Esophagus muscularis mucosa (tissue), 4 donors: ENCODE data around the gene ITGA7.

Experiments
- EP300 ChIP-seq: sonication (generic); formaldehyde crosslinking; IDR thresholded peaks from one replicate; pipeline ENCODE4 v1.6.1; 2017; ENCODE audit warnings: antibody characterized with exemption
- POLR2A ChIP-seq: fragments of 450-650 bp; IDR thresholded peaks from one replicate; pipeline ENCODE4 v1.6.1; 2017; ENCODE audit warnings: antibody characterized with exemption, moderate library complexity, mild to moderate bottlenecking, low read depth
- POLR2AphosphoS5 ChIP-seq, 2 donors: sonication (generic); formaldehyde crosslinking; IDR thresholded peaks; one replicate each; pipeline ENCODE4 v1.6.1; 2017; ENCODE audit warnings: antibody characterized with exemption in 2 of 2
- TF ChIP-seq, protein P1 (sequence below), 3 experiments: fragments of 200-600 bp in 2 of 3; fragments of 450-650 bp in 1 of 3; sonication (generic) in 2 of 3; IDR thresholded peaks; one replicate each; pipeline ENCODE4 v1.5.1; 2017 to 2019; ENCODE audit warnings: antibody characterized with exemption in 3 of 3, mild to moderate bottlenecking in 2 of 3, moderate library complexity in 1 of 3

DNA sequence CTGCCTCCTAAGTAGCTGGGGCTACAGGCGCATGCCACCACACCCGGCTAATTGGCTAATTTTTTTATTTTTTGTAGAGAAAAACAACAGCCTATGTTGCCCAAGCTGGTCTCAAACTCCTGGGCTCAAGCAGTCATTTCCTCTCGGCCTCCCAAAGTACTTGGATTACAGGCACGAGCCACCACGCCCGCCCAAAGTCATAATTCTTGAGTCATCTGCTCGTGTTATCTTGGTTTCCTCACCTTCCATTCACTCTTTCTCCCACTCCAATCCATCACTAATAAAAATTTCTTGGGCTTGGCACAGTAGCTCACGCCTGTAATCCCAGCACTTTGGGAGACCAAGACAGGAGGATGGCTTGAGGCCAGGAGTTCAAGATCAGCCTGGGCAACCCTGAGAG lies 32.0 kb downstream of the ITGA7 start:
- TF ChIP-seq, protein P1, sequence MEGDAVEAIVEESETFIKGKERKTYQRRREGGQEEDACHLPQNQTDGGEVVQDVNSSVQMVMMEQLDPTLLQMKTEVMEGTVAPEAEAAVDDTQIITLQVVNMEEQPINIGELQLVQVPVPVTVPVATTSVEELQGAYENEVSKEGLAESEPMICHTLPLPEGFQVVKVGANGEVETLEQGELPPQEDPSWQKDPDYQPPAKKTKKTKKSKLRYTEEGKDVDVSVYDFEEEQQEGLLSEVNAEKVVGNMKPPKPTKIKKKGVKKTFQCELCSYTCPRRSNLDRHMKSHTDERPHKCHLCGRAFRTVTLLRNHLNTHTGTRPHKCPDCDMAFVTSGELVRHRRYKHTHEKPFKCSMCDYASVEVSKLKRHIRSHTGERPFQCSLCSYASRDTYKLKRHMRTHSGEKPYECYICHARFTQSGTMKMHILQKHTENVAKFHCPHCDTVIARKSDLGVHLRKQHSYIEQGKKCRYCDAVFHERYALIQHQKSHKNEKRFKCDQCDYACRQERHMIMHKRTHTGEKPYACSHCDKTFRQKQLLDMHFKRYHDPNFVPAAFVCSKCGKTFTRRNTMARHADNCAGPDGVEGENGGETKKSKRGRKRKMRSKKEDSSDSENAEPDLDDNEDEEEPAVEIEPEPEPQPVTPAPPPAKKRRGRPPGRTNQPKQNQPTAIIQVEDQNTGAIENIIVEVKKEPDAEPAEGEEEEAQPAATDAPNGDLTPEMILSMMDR (IDR thresholded peaks at IDR 0.05) = no peak
- TF ChIP-seq POLR2A (no peak), POLR2AphosphoS5 (IDR thresholded peaks at IDR 0.05) (no peak), EP300 (no peak)
